Right cardiac atrium (tissue), 5 donors: Measurements from ENCODE around the gene CNTFR. TPM values are rescaled to one million over a fixed set of nuclear protein-coding genes. Genes with fewer than 3 reads are reported as not detected.

Source experiments
- ATAC-seq, 2 donors: fragments of 200-7000 bp; cut with Tn5 transposase; one replicate each; pipeline versions ENCODE4 v1.8.0 to v1.9.1; 2020; ENCODE audit warnings: moderate library complexity in 2 of 2, mild to moderate bottlenecking in 1 of 2
- DNase-seq, 3 donors: peaks; one replicate each; pipeline ENCODE4 v3.0.0-alpha.2; 2020
- H3K27ac ChIP-seq: one replicate; pipeline ENCODE4 v1.5.1; 2013; ENCODE audit warnings: mild to moderate bottlenecking, low read length, control low read depth, moderate library complexity
- H3K27me3 ChIP-seq: one replicate; pipeline ENCODE4 v1.6.1; 2013; ENCODE audit not compliant: control insufficient read depth, insufficient read depth
- H3K4me1 ChIP-seq: one replicate; pipeline ENCODE4 v1.6.1; 2013; ENCODE audit warnings: low read length; ENCODE audit not compliant: control insufficient read depth, insufficient read depth
- H3K4me3 ChIP-seq: one replicate; pipeline ENCODE4 v1.5.1; 2013; ENCODE audit warnings: low read length, control low read depth
- H3K9me3 ChIP-seq: one replicate; pipeline ENCODE4 v1.6.1; 2013; ENCODE audit warnings: low read length; ENCODE audit not compliant: control insufficient read depth
- WGBS: extraction: QIAGEN DNeasy Blood & Tissue Kit; methylation state at CpG from one replicate; pipeline ENCODE4 v1.1.7; 2013; 5-methylcytosine and 5-hydroxymethylcytosine counted together
- intact Hi-C, 4 donors: fragments of 100-400 bp; cut with DNase I; formaldehyde crosslinking; loops; one replicate each; pipeline versions ENCODE4 v1.11.0 to v1.14.0; 2022 to 2023
- polyA plus RNA-seq: library from polyadenylated mRNA; stranded (reverse); fragments of 200-250 nt; gene quantifications from one replicate; pipeline ENCODE4 v1.2.3, GENCODE V29; 2013
- total RNA-seq, 4 donors: library from RNA; stranded (reverse); fragmentation: NEBNext Ultra II Directional; extraction: Animal tissue kit (Norgen Biotek cat#: 25700); gene quantifications; one replicate each; pipeline ENCODE4 v1.2.1, GENCODE V29; 2021
- donor health status: healthy with polysubstance abuse.
- donor health status: DM: no; HTN: yes; CAD: no.
- donor health status: DM: no; HTN: no; CAD: no.
- donor health status: DM: no; HTN: yes; CAD: no; lungs with severe emphysema.
- donor health status: DM: yes; HTN: yes; CAD: no.

The CNTFR gene
- total and polyA plus RNA-seq, 5 donors, result 14.9 to 66.4 (median 51.5) TPM

GRCh38 chr9:34577400-34578240, 11.9 kb downstream of the CNTFR start:
- intact Hi-C loops, result no loop called here
- peak overlapping the region; percentile 49 for H3K4me3 ChIP-seq
- no peaks in the 10 kb centered on the region for H3K9me3 ChIP-seq
- WGBS, result 3% methylated on average over 62 of the region's 62 CpGs
- DNase-seq, result peak in 1 of 3 donors; percentile 73
- H3K27ac ChIP-seq, result no peak overlapping the region
- peaks cover 12% of the 10 kb centered on the region for H3K4me1 ChIP-seq
- H3K27me3 ChIP-seq, result no peaks in the 10 kb centered on the region
- no peak for ATAC-seq

- Histone ChIP-seq H3K27ac (no peak overlapping the region), H3K9me3 (no peaks in the 10 kb centered on the region), H3K4me1 (peaks cover 11% of the 10 kb centered on the region), H3K4me3 (no peak overlapping the region), H3K27me3 (no peaks in the 10 kb centered on the region)
- ATAC-seq, result no peak
- intact Hi-C loops, result no loop called here
- DNase-seq, result peak in 2 of 3 donors; percentile 70 to 78
- 67% methylated on average over 14 of the region's 14 CpGs for WGBS
Observed at GRCh38 chr9:34576597-34577399, 12.7 kb downstream of the CNTFR start.

GRCh38 chr9:34575862-34576596, 13.5 kb downstream of the CNTFR start:
- WGBS, result 80% methylated on average over 21 of the region's 21 CpGs
- Histone ChIP-seq H3K4me1 (peaks cover 11% of the 10 kb centered on the region), H3K27me3 (no peaks in the 10 kb centered on the region), H3K4me3 (no peak overlapping the region), H3K9me3 (no peaks in the 10 kb centered on the region), H3K27ac (no peak overlapping the region)
- DNase-seq (peak in 1 of 3 donors; percentile 35), ATAC-seq (no peak)
- intact Hi-C loops, result no loop called here

GRCh38 chr9:34575241-34575640, 14.3 kb downstream of the CNTFR start:
- Histone ChIP-seq H3K4me1 (peaks cover 13% of the 10 kb centered on the region), H3K9me3 (no peaks in the 10 kb centered on the region), H3K4me3 (no peak overlapping the region), H3K27me3 (no peaks in the 10 kb centered on the region), H3K27ac (no peak overlapping the region)
- no peak for DNase-seq
- ATAC-seq, result no peak
- 36% methylated on average over 8 of the region's 8 CpGs for WGBS
- intact Hi-C loops, result no loop called here

- intact Hi-C loops, result no loop called here
- DNase-seq, result peak in 2 of 3 donors; percentile 26 to 41
- 91% methylated on average over 12 of the region's 12 CpGs for WGBS
- no peak for ATAC-seq
- Histone ChIP-seq H3K9me3 (no peaks in the 10 kb centered on the region), H3K27me3 (no peaks in the 10 kb centered on the region), H3K4me3 (no peak overlapping the region), H3K4me1 (peaks cover 10% of the 10 kb centered on the region), H3K27ac (no peak overlapping the region)
Observed at GRCh38 chr9:34574571-34574970, 15.0 kb downstream of the CNTFR start.

- no peak overlapping the region for H3K4me3 ChIP-seq
- H3K4me1 ChIP-seq, result peaks cover 9% of the 10 kb centered on the region
- ATAC-seq (peak in 1 of 2 donors; percentile 12), DNase-seq (peak in 2 of 3 donors; percentile 33 to 52)
- no peaks in the 10 kb centered on the region for H3K27me3 ChIP-seq
- H3K9me3 ChIP-seq, result no peaks in the 10 kb centered on the region
- H3K27ac ChIP-seq, result no peak overlapping the region
- 73% methylated on average over 17 of the region's 17 CpGs for WGBS
- intact Hi-C loops, result no loop called here
Observed at GRCh38 chr9:34573599-34574325, 15.8 kb downstream of the CNTFR start.

GRCh38 chr9:34572628-34573027, 16.9 kb downstream of the CNTFR start:
- intact Hi-C loops, result no loop called here
- Histone ChIP-seq H3K27me3 (no peaks in the 10 kb centered on the region), H3K9me3 (no peaks in the 10 kb centered on the region), H3K27ac (no peak overlapping the region), H3K4me3 (no peak overlapping the region), H3K4me1 (peaks cover 4% of the 10 kb centered on the region)
- 80% methylated on average over 6 of the region's 6 CpGs for WGBS
- DNase-seq (no peak), ATAC-seq (no peak)

GRCh38 chr9:34572092-34572491, 17.4 kb downstream of the CNTFR start:
- intact Hi-C loops, result no loop called here
- no peaks in the 10 kb centered on the region for H3K9me3 ChIP-seq
- ATAC-seq (peak in 1 of 2 donors; percentile 20), DNase-seq (peak in 2 of 3 donors; percentile 33 to 61)
- no peak overlapping the region for H3K27ac ChIP-seq
- peaks cover 4% of the 10 kb centered on the region for H3K4me1 ChIP-seq
- H3K27me3 ChIP-seq, result no peaks in the 10 kb centered on the region
- H3K4me3 ChIP-seq, result no peak overlapping the region

- 56% methylated on average over 12 of the region's 12 CpGs for WGBS
- peaks cover 8% of the 10 kb centered on the region for H3K4me1 ChIP-seq
- DNase-seq (peak in 2 of 3 donors; percentile 80 to 85), ATAC-seq (no peak)
- no peaks in the 10 kb centered on the region for H3K9me3 ChIP-seq
- H3K27me3 ChIP-seq, result no peaks in the 10 kb centered on the region
- no peak overlapping the region for H3K27ac ChIP-seq
- H3K4me3 ChIP-seq, result no peak overlapping the region
- intact Hi-C loops, result no loop called here
Observed at GRCh38 chr9:34571481-34571810, 18.1 kb downstream of the CNTFR start.

GRCh38 chr9:34570809-34571480, 18.6 kb downstream of the CNTFR start:
- ATAC-seq, result no peak
- intact Hi-C loops, result no loop called here
- WGBS, result 68% methylated on average over 7 of the region's 7 CpGs
- Histone ChIP-seq H3K4me1 (peaks cover 8% of the 10 kb centered on the region), H3K9me3 (no peaks in the 10 kb centered on the region), H3K27me3 (no peaks in the 10 kb centered on the region), H3K27ac (no peak overlapping the region), H3K4me3 (no peak overlapping the region)
- DNase-seq, result peak in 1 of 3 donors; percentile 63
